Osteoblast (primary cell): ENCODE data around the gene AHNAK2. TPM values are rescaled to one million over a fixed set of nuclear protein-coding genes. Genes with fewer than 3 reads are reported as not detected.

ENCODE experiments used
- DNase-seq: peaks from one replicate; pipeline ENCODE4 v3.0.0; 2011; ENCODE audit warnings: low spot score, mixed read lengths; ENCODE audit not compliant: insufficient read length; ENCODE audit errors: missing footprints
- H2AFZ ChIP-seq: 2 replicates; pipeline ENCODE4 v1.6.0; 2011; ENCODE audit warnings: mild to moderate bottlenecking, low read length
- H3K27ac ChIP-seq: 2 replicates; pipeline ENCODE4 v1.5.1; 2011; ENCODE audit warnings: mild to moderate bottlenecking, low read depth, low read length, moderate library complexity
- H3K27me3 ChIP-seq: 2 replicates; pipeline ENCODE4 v1.6.0; 2012; ENCODE audit warnings: mild to moderate bottlenecking, control low read depth, inconsistent platforms, low read length, moderate library complexity; ENCODE audit not compliant: insufficient read depth
- H3K36me3 ChIP-seq: 2 replicates; pipeline ENCODE4 v1.5.1; 2011; ENCODE audit warnings: mild to moderate bottlenecking, low read length, control low read depth, moderate library complexity; ENCODE audit not compliant: insufficient read depth
- H3K4me1 ChIP-seq: 2 replicates; pipeline ENCODE4 v1.5.1; 2011; ENCODE audit warnings: mild to moderate bottlenecking, low read length, control low read depth, moderate library complexity; ENCODE audit not compliant: insufficient read depth
- H3K4me2 ChIP-seq: 2 replicates; pipeline ENCODE4 v1.6.0; 2011; ENCODE audit warnings: mild to moderate bottlenecking, low read length; ENCODE audit not compliant: insufficient read depth
- H3K4me3 ChIP-seq: fragments of 200-600 bp; sonication (generic); 3 replicates; pipeline ENCODE4 v1.5.1; 2012; ENCODE audit warnings: mild to moderate bottlenecking, low read length, inconsistent platforms; ENCODE audit not compliant: insufficient read depth
- H3K79me2 ChIP-seq: 2 replicates; pipeline ENCODE4 v1.6.0; 2012; ENCODE audit warnings: mild to moderate bottlenecking, low read length, control low read depth, inconsistent platforms; ENCODE audit not compliant: insufficient read depth
- H3K9me3 ChIP-seq: 2 replicates; pipeline ENCODE4 v1.5.1; 2011; ENCODE audit warnings: low read depth, low read length, control low read depth
- H4K20me1 ChIP-seq: 2 replicates; pipeline ENCODE4 v1.6.0; 2012; ENCODE audit warnings: mild to moderate bottlenecking, low read length, control low read depth; ENCODE audit not compliant: insufficient read depth
- CTCF ChIP-seq: IDR thresholded peaks from 2 replicates; pipeline ENCODE4 v1.5.1; 2011; ENCODE audit warnings: mild to moderate bottlenecking, low read depth, low read length, moderate library complexity; ENCODE audit errors: extremely low read depth
- total RNA-seq: library from RNA; depleted of rRNA; stranded (reverse); fragments of >200 nt; gene quantifications from 2 replicates; pipeline ENCODE4 v1.2.3, GENCODE V29; 2012

Gene AHNAK2
- total RNA-seq, 1 donor, result 30.8 TPM

GRCh38 chr14:104991896-104992230, 13.7 kb upstream of the AHNAK2 start:
- Histone ChIP-seq H4K20me1 (no peaks in the 10 kb centered on the region), H3K4me3 (no peak overlapping the region), H3K27me3 (no peaks in the 10 kb centered on the region), H3K79me2 (peaks cover 3% of the 10 kb centered on the region), H3K27ac (no peak overlapping the region), H3K9me3 (no peaks in the 10 kb centered on the region), H2AFZ (no peak overlapping the region), H3K4me2 (no peak overlapping the region), H3K36me3 (peaks cover 30% of the 10 kb centered on the region), H3K4me1 (peaks cover 2% of the 10 kb centered on the region)
- no peak for DNase-seq
- TF ChIP-seq CTCF, result no peak

GRCh38 chr14:104989951-104990303, 11.8 kb upstream of the AHNAK2 start:
- Histone ChIP-seq H3K27ac (no peak overlapping the region), H3K36me3 (peaks cover 26% of the 10 kb centered on the region), H3K79me2 (peaks cover 11% of the 10 kb centered on the region), H3K4me2 (no peak overlapping the region), H3K4me3 (no peak overlapping the region), H2AFZ (no peak overlapping the region), H3K27me3 (no peaks in the 10 kb centered on the region), H3K9me3 (no peaks in the 10 kb centered on the region), H4K20me1 (no peaks in the 10 kb centered on the region), H3K4me1 (peaks cover 8% of the 10 kb centered on the region)
- no peak for TF ChIP-seq CTCF
- no peak for DNase-seq

GRCh38 chr14:104989236-104989950, 11.2 kb upstream of the AHNAK2 start:
- Histone ChIP-seq H3K4me1 (peaks cover 8% of the 10 kb centered on the region), H2AFZ (no peak overlapping the region), H3K4me3 (no peak overlapping the region), H3K27me3 (no peaks in the 10 kb centered on the region), H3K4me2 (no peak overlapping the region), H4K20me1 (no peaks in the 10 kb centered on the region), H3K9me3 (no peaks in the 10 kb centered on the region), H3K36me3 (peaks cover 21% of the 10 kb centered on the region), H3K27ac (no peak overlapping the region), H3K79me2 (peaks cover 11% of the 10 kb centered on the region)
- DNase-seq, result peak; percentile 86
- no peak for TF ChIP-seq CTCF

- H3K27me3 ChIP-seq, result no peaks in the 10 kb centered on the region
- H3K4me1 ChIP-seq, result peaks cover 8% of the 10 kb centered on the region
- H2AFZ ChIP-seq, result no peak overlapping the region
- peak overlapping the region; percentile 83 for H3K4me3 ChIP-seq
- TF ChIP-seq CTCF, result no peak
- no peaks in the 10 kb centered on the region for H3K9me3 ChIP-seq
- peak; percentile 92 for DNase-seq
- peaks cover 11% of the 10 kb centered on the region for H3K79me2 ChIP-seq
- peak overlapping the region; percentile 86 for H3K27ac ChIP-seq
- H3K4me2 ChIP-seq, result peak overlapping the region; percentile 94
- H4K20me1 ChIP-seq, result no peaks in the 10 kb centered on the region
- H3K36me3 ChIP-seq, result peaks cover 7% of the 10 kb centered on the region
These were observed 8.5 kb upstream of the AHNAK2 start for GRCh38 chr14:104986487-104987164.
